SK-N-SH (cell line): ENCODE measurements around the gene HTR6. TPM values are rescaled to one million over a fixed set of nuclear protein-coding genes. Genes with fewer than 3 reads are reported as not detected.

Source experiments
- CTCF ChIA-PET: fragments of 300-600, 350-600 bp; formaldehyde crosslinking; extraction: SDS; loops from one replicate; lab custom pipeline; 2021; lab: Yijun Ruan, JAX
- POLR2A ChIA-PET: fragments of 350-600 bp; sonication (Branson Sonifier 250); formaldehyde crosslinking; extraction: SDS; loops from one replicate; lab custom pipeline; 2020; ENCODE audit warnings: antibody characterized with exemption, inconsistent platforms; lab: Yijun Ruan, JAX
- DNase-seq: peaks from one replicate; pipeline ENCODE4 v3.0.0; 2012
- H2AFZ ChIP-seq: fragments of 200-600 bp; sonication (generic); 2 replicates; pipeline ENCODE4 v1.8.1; 2016; ENCODE audit warnings: antibody characterized with exemption, mild to moderate bottlenecking, low read depth
- H3F3A ChIP-seq: fragments of 200-600 bp; sonication (generic); replicated peaks from 2 replicates; pipeline ENCODE3; 2016; ENCODE audit warnings: antibody characterized with exemption, mild to moderate bottlenecking; ENCODE audit not compliant: insufficient read depth
- H3K27ac ChIP-seq, 2 experiments: fragments of 200-500 bp in 1 of 2; fragments of 200-600 bp in 1 of 2; sonication (Bioruptor generic) in 1 of 2; sonication (generic), shearing (Covaris generic) in 1 of 2; 2 replicates each; pipeline versions ENCODE4 v1.5.1 to v1.6.1; 2014 to 2016; ENCODE audit warnings: low read depth in 2 of 2, inconsistent platforms in 1 of 2, low read length in 1 of 2, mild to moderate bottlenecking in 1 of 2, mixed read lengths in 1 of 2
- H3K27me3 ChIP-seq: fragments of 200-600 bp; sonication (generic), shearing (Covaris generic); 2 replicates; pipeline ENCODE4 v1.6.1; 2016; ENCODE audit warnings: mixed run types; ENCODE audit not compliant: insufficient read depth
- H3K36me3 ChIP-seq, 2 experiments: fragments of 200-500 bp in 1 of 2; fragments of 200-600 bp in 1 of 2; sonication (Bioruptor generic) in 1 of 2; sonication (generic) in 1 of 2; replicated peaks in 1 of 2; 2 replicates each; pipeline versions ENCODE3 to v1.5.1; 2014 to 2016; ENCODE audit warnings: low read length in 1 of 2, mild to moderate bottlenecking in 1 of 2; ENCODE audit not compliant: insufficient read depth in 2 of 2, control insufficient read depth in 1 of 2
- H3K4me1 ChIP-seq, 2 experiments: fragments of 200-500 bp in 1 of 2; fragments of 200-600 bp in 1 of 2; sonication (Bioruptor generic) in 1 of 2; sonication (generic), shearing (Covaris generic) in 1 of 2; 2 replicates each; pipeline versions ENCODE4 v1.5.1 to v1.6.1; 2014 to 2016; ENCODE audit warnings: low read depth in 1 of 2, low read length in 1 of 2, mixed run types in 1 of 2; ENCODE audit not compliant: insufficient read depth in 2 of 2, control insufficient read depth in 1 of 2
- H3K4me2 ChIP-seq: fragments of 200-600 bp; sonication (generic), shearing (Covaris generic); 2 replicates; pipeline ENCODE4 v1.6.1; 2017; ENCODE audit warnings: mixed run types
- H3K4me3 ChIP-seq, 2 experiments: fragments of 200-500 bp in 1 of 2; fragments of 200-600 bp in 1 of 2; sonication (Bioruptor generic) in 1 of 2; sonication (generic), shearing (Covaris generic) in 1 of 2; 2 replicates each; pipeline versions ENCODE4 v1.5.1 to v1.8.1; 2014 to 2016; ENCODE audit warnings: low read depth in 2 of 2, inconsistent platforms in 1 of 2, low read length in 1 of 2, mild to moderate bottlenecking in 1 of 2, mixed read lengths in 1 of 2, moderate library complexity in 1 of 2
- H3K79me2 ChIP-seq: fragments of 200-600 bp; sonication (generic); 2 replicates; pipeline ENCODE4 v1.8.1; 2017; ENCODE audit warnings: mild to moderate bottlenecking; ENCODE audit not compliant: insufficient read depth
- H3K9ac ChIP-seq: fragments of 200-600 bp; sonication (generic); 2 replicates; pipeline ENCODE4 v1.6.1; 2017; ENCODE audit warnings: mixed run types
- H3K9me2 ChIP-seq: fragments of 200-600 bp; sonication (generic); 2 replicates; pipeline ENCODE4 v1.6.1; 2017; ENCODE audit warnings: mixed run types
- H3K9me3 ChIP-seq: fragments of 200-600 bp; sonication (generic); 2 replicates; pipeline ENCODE4 v1.6.1; 2017; ENCODE audit warnings: mixed run types, mild to moderate bottlenecking, moderate library complexity
- H4K20me1 ChIP-seq: fragments of 200-600 bp; sonication (generic); 2 replicates; pipeline ENCODE4 v1.6.1; 2017; ENCODE audit warnings: mild to moderate bottlenecking, mixed run types; ENCODE audit not compliant: insufficient read depth
- ELF1 ChIP-seq: IDR thresholded peaks from 2 replicates; pipeline ENCODE4 v1.4.0; 2012
- NFIC ChIP-seq: IDR thresholded peaks from 2 replicates; pipeline ENCODE4 v1.4.0; 2012; ENCODE audit warnings: borderline replicate concordance
- RCOR1 ChIP-seq: fragments of 150-350 bp; IDR thresholded peaks from 2 replicates; pipeline ENCODE4 v1.6.1; 2017; ENCODE audit warnings: antibody characterized with exemption, low read length
- WGBS: methylation state at CpG from one replicate; pipeline ENCODE4 v1.1.6; 2017; ENCODE audit warnings: low lambda C conversion rate; 5-methylcytosine and 5-hydroxymethylcytosine counted together
- polyA plus RNA-seq, 3 experiments: library from polyadenylated mRNA; depleted of rRNA; stranded (reverse); fragments of >200 nt; gene quantifications; 2 replicates each; pipeline ENCODE4 v1.2.3, GENCODE V29; 2012
- TF ChIP-seq, protein P1 (sequence below): IDR thresholded peaks from 2 replicates; pipeline ENCODE4; 2012

Gene HTR6
- polyA plus RNA-seq, 1 of the 3 experiments (the other 2 are of a cell fraction) = 0.05 TPM

GRCh38 chr1:19645411-19646251, 19.0 kb upstream of the HTR6 start:
- TF ChIP-seq NFIC (no peak), RCOR1 (peak; percentile 11; the same call in 1 of the 2 replicates)
- TF ChIP-seq, protein P1, sequence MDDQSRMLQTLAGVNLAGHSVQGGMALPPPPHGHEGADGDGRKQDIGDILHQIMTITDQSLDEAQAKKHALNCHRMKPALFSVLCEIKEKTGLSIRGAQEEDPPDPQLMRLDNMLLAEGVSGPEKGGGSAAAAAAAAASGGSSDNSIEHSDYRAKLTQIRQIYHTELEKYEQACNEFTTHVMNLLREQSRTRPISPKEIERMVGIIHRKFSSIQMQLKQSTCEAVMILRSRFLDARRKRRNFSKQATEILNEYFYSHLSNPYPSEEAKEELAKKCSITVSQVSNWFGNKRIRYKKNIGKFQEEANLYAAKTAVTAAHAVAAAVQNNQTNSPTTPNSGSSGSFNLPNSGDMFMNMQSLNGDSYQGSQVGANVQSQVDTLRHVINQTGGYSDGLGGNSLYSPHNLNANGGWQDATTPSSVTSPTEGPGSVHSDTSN = no peak
- DNase-seq = peak; percentile 83
- Histone ChIP-seq H2AFZ (no peak overlapping the region; the same call in 1 of the 2 replicates), H3K9ac (peak overlapping the region; percentile 69; the same call in 1 of the 2 replicates), H4K20me1 (peaks cover 12% of the 10 kb centered on the region; the same call in 1 of the 2 replicates), H3K4me1 (peaks cover 0 to 24% of the 10 kb centered on the region in 2 experiments; a peak in 1 of 4 replicates), H3K4me2 (peak overlapping the region; percentile 95), H3K36me3 (no peaks in the 10 kb centered on the region), H3K27ac (peak overlapping the region in 1 of 2 experiments; percentile 80; a peak in 2 of 4 replicates), H3K4me3 (peak overlapping the region; percentile 66 to 74), H3K9me2 (no peaks in the 10 kb centered on the region), H3F3A (peaks cover 5% of the 10 kb centered on the region), H3K27me3 (no peaks in the 10 kb centered on the region), H3K9me3 (no peaks in the 10 kb centered on the region), H3K79me2 (no peaks in the 10 kb centered on the region; the same call in none of the 2 replicates)
- ChIA-PET POLR2A (interaction anchor here (0.5 to 1.1 kb wide), 4 partner anchors 131 to 394 kb away, joined by 3 read pairs; partner anchors contain the start of genes EMC1 and MRTO4), CTCF (interaction anchor here (0.7 to 13.2 kb wide), 11 partner anchors 10 to 301 kb away, joined by 3 to 235 read pairs (median 4); no protein-coding TSS in a partner anchor)
- WGBS = 76% methylated on average over 24 of the region's 30 CpGs

- H3F3A ChIP-seq = peaks cover 5% of the 10 kb centered on the region
- no peaks in the 10 kb centered on the region; the same call in none of the 2 replicates for H3K79me2 ChIP-seq
- no peaks in the 10 kb centered on the region for H3K9me3 ChIP-seq
- peaks cover 15% of the 10 kb centered on the region; the same call in 1 of the 2 replicates for H4K20me1 ChIP-seq
- H3K27me3 ChIP-seq = no peaks in the 10 kb centered on the region
- no peak overlapping the region for H3K9ac ChIP-seq
- POLR2A ChIA-PET = interaction anchor here (0.7 to 1.1 kb wide), 2 partner anchors 198 to 395 kb away, joined by 3 read pairs; partner anchors contain the start of genes EMC1 and MRTO4
- no peak overlapping the region for H3K4me2 ChIP-seq
- H3K4me3 ChIP-seq = no peak overlapping the region; a peak in 1 of 4 replicates
- H3K9me2 ChIP-seq = no peaks in the 10 kb centered on the region
- H2AFZ ChIP-seq = no peak overlapping the region
- H3K36me3 ChIP-seq = no peaks in the 10 kb centered on the region
- TF ChIP-seq ELF1 = no peak
- TF ChIP-seq, all 33 proteins: peak for 0
- Histone ChIP-seq H3K27ac (peak overlapping the region in 1 of 2 experiments; percentile 80; a peak in 1 of 4 replicates), H3K4me1 (peaks cover 0 to 28% of the 10 kb centered on the region in 2 experiments; a peak in 1 of 4 replicates)
- WGBS = 94% methylated on average over 4 of the region's 9 CpGs
- CTCF ChIA-PET = interaction anchor here (0.7 to 13.2 kb wide), 11 partner anchors 10 to 302 kb away, joined by 3 to 235 read pairs (median 7); no protein-coding TSS in a partner anchor
- DNase-seq = no peak
These were observed 18.0 kb upstream of the HTR6 start for GRCh38 chr1:19646377-19647319.
